IMR-90 (cell line): ENCODE measurements around the gene SFTPB. TPM values are rescaled to one million over a fixed set of nuclear protein-coding genes. Genes with fewer than 3 reads are reported as not detected.

Experiments
- ATAC-seq: fragments of 200-7000 bp; cut with Tn5 transposase; 2 replicates; pipeline ENCODE4 v1.9.1; 2020; ENCODE audit warnings: low read depth, mild to moderate bottlenecking, moderate library complexity
- BruUV-seq: library from RNA; stranded (reverse); fragments of 400-500 nt; replicated peaks from 2 replicates; lab custom pipeline; 2021; lab: Mats Ljungman, UMichigan
- CTCF ChIA-PET: fragments of 300-600 bp; formaldehyde crosslinking; extraction: SDS; loops from one replicate; lab custom pipeline; 2021; ENCODE audit warnings: antibody characterized with exemption; lab: Yijun Ruan, JAX
- POLR2A ChIA-PET: fragments of 300-600 bp; sonication (Branson Sonifier 250); formaldehyde crosslinking; loops from one replicate; lab custom pipeline; 2022; ENCODE audit warnings: antibody characterized with exemption; ENCODE audit not compliant: unreplicated experiment; lab: Charles Lee
- DNase-seq: peaks from one replicate; pipeline ENCODE4 v3.0.0; 2013
- H2AFZ ChIP-seq: replicated peaks from 2 replicates; pipeline ENCODE3; 2013; ENCODE audit warnings: low read length, mild to moderate bottlenecking; ENCODE audit not compliant: poor library complexity
- H2AK5ac ChIP-seq: 2 replicates; pipeline ENCODE4 v1.6.1; 2013; ENCODE audit warnings: low read depth, low read length, inconsistent platforms
- H2AK9ac ChIP-seq: replicated peaks from 2 replicates; pipeline ENCODE3; 2013; ENCODE audit warnings: mild to moderate bottlenecking, low read depth, low read length, moderate library complexity; ENCODE audit not compliant: poor library complexity
- H2BK120ac ChIP-seq: 2 replicates; pipeline ENCODE4 v1.6.1; 2013; ENCODE audit warnings: low read depth, low read length, inconsistent platforms
- H2BK15ac ChIP-seq: 3 replicates; pipeline ENCODE4 v1.6.1; 2013; ENCODE audit warnings: low read depth, low read length, inconsistent platforms
- H2BK20ac ChIP-seq: 2 replicates; pipeline ENCODE4 v1.6.1; 2013; ENCODE audit warnings: low read depth, mild to moderate bottlenecking, inconsistent platforms, low read length, moderate library complexity
- H2BK5ac ChIP-seq: 2 replicates; pipeline ENCODE4 v1.6.1; 2013; ENCODE audit warnings: mild to moderate bottlenecking, low read depth, low read length, inconsistent platforms; ENCODE audit not compliant: poor library complexity, severe bottlenecking
- H3K14ac ChIP-seq: replicated peaks from 2 replicates; pipeline ENCODE4 v1.6.1; 2013; ENCODE audit warnings: low read depth, low read length, inconsistent platforms
- H3K18ac ChIP-seq: 2 replicates; pipeline ENCODE4 v1.6.1; 2013; ENCODE audit warnings: low read depth, low read length, control low read depth
- H3K23ac ChIP-seq: 2 replicates; pipeline ENCODE4 v1.6.1; 2013; ENCODE audit warnings: low read depth, low read length, inconsistent platforms
- H3K27ac ChIP-seq: 2 replicates; pipeline ENCODE4 v1.5.1; 2013; ENCODE audit warnings: mild to moderate bottlenecking, control low read depth, low read length; ENCODE audit not compliant: insufficient read depth
- H3K27me3 ChIP-seq: 2 replicates; pipeline ENCODE4 v1.6.1; 2013; ENCODE audit warnings: low read length; ENCODE audit not compliant: control insufficient read depth, insufficient read depth
- H3K36me3 ChIP-seq: 2 replicates; pipeline ENCODE4 v1.6.1; 2013; ENCODE audit warnings: low read length, mixed read lengths; ENCODE audit not compliant: control insufficient read depth, insufficient read depth
- H3K4ac ChIP-seq: 2 replicates; pipeline ENCODE4 v1.6.1; 2013; ENCODE audit warnings: low read depth, low read length, inconsistent platforms
- H3K4me1 ChIP-seq: 2 replicates; pipeline ENCODE4 v1.6.1; 2013; ENCODE audit warnings: low read length, mixed read lengths; ENCODE audit not compliant: control insufficient read depth, insufficient read depth
- H3K4me2 ChIP-seq: 2 replicates; pipeline ENCODE4 v1.6.1; 2013; ENCODE audit warnings: low read depth, mild to moderate bottlenecking, control low read depth, low read length, moderate library complexity
- H3K4me3 ChIP-seq: 2 replicates; pipeline ENCODE4 v1.5.1; 2013; ENCODE audit warnings: low read depth, mild to moderate bottlenecking, control low read depth, low read length, moderate library complexity; ENCODE audit not compliant: insufficient read depth
- H3K56ac ChIP-seq: 2 replicates; pipeline ENCODE4 v1.6.1; 2013; ENCODE audit warnings: low read length, inconsistent platforms; ENCODE audit not compliant: insufficient read depth; ENCODE audit errors: extremely low read depth
- H3K79me1 ChIP-seq, 2 experiments: 2 replicates each; pipeline ENCODE4 v1.6.1; 2013; ENCODE audit warnings: low read length in 2 of 2, inconsistent platforms in 1 of 2, low read depth in 1 of 2
- H3K9ac ChIP-seq: 2 replicates; pipeline ENCODE4 v1.6.1; 2013; ENCODE audit warnings: low read depth, low read length, control low read depth
- H3K9me1 ChIP-seq: 2 replicates; pipeline ENCODE4 v1.6.1; 2013; ENCODE audit warnings: low read length, inconsistent platforms; ENCODE audit not compliant: insufficient read depth
- H3K9me3 ChIP-seq: 2 replicates; pipeline ENCODE4 v1.6.1; 2013; ENCODE audit warnings: low read length; ENCODE audit not compliant: control insufficient read depth, insufficient read depth
- H4K20me1 ChIP-seq: 2 replicates; pipeline ENCODE4 v1.6.1; 2013; ENCODE audit warnings: low read length, inconsistent platforms; ENCODE audit not compliant: insufficient read depth
- H4K5ac ChIP-seq: 2 replicates; pipeline ENCODE4 v1.6.1; 2013; ENCODE audit warnings: mild to moderate bottlenecking, low read depth, low read length, control low read depth
- H4K8ac ChIP-seq, 2 experiments: 2 replicates each; pipeline ENCODE4 v1.6.1; 2013; ENCODE audit warnings: low read depth in 2 of 2, low read length in 2 of 2, control low read depth in 1 of 2, inconsistent platforms in 1 of 2
- H4K91ac ChIP-seq: 2 replicates; pipeline ENCODE4 v1.6.1; 2013; ENCODE audit warnings: low read depth, low read length, inconsistent platforms; ENCODE audit not compliant: insufficient read depth
- BHLHE40 ChIP-seq: fragments of 150-350 bp; IDR thresholded peaks from 2 replicates; pipeline ENCODE4 v1.6.1; 2016; ENCODE audit warnings: mild to moderate bottlenecking, low read depth, low read length
- CEBPB ChIP-seq: IDR thresholded peaks from 2 replicates; pipeline ENCODE4 v1.6.1; 2012; ENCODE audit warnings: low read depth, low read length, improper control_type of control experiment
- CHD1 ChIP-seq: IDR thresholded peaks from 2 replicates; pipeline ENCODE4 v1.6.1; 2012; ENCODE audit warnings: low read depth, low read length, improper control_type of control experiment
- ELK1 ChIP-seq: fragments of 150-350 bp; IDR thresholded peaks from 2 replicates; pipeline ENCODE4 v1.6.1; 2016; ENCODE audit warnings: low read depth, mild to moderate bottlenecking, low read length, moderate library complexity, borderline replicate concordance
- POLR2A ChIP-seq: IDR thresholded peaks from 2 replicates; pipeline ENCODE4 v1.6.1; 2012; ENCODE audit warnings: mild to moderate bottlenecking, low read depth, low read length
- RAD21 ChIP-seq: IDR thresholded peaks from 2 replicates; pipeline ENCODE4 v1.6.1; 2012; ENCODE audit warnings: low read length, improper control_type of control experiment
- RCOR1 ChIP-seq: IDR thresholded peaks from 2 replicates; pipeline ENCODE4 v1.6.1; 2012; ENCODE audit warnings: mild to moderate bottlenecking, low read length, improper control_type of control experiment; ENCODE audit not compliant: insufficient replicate concordance
- RFX5 ChIP-seq: IDR thresholded peaks from 2 replicates; pipeline ENCODE4 v1.8.0; 2012; ENCODE audit warnings: low read depth, mild to moderate bottlenecking, low read length, moderate library complexity
- WGBS, 2 experiments: methylation state at CpG; one replicate each; pipeline versions ENCODE4 v1.1.5 to v1.1.7; 2013; ENCODE audit warnings: missing lambda C conversion rate in 2 of 2; ENCODE audit not compliant: insufficient read length in 1 of 2; ENCODE audit errors: extremely low coverage in 2 of 2; 5-methylcytosine and 5-hydroxymethylcytosine counted together
- dilution Hi-C: fragments of 300-500 bp; cut with HindIII; formaldehyde crosslinking; loops from one replicate; pipeline ENCODE4 v1.14.3; 2018; ENCODE audit warnings: low sequenced_read_pairs; ENCODE audit not compliant: unreplicated experiment
- in situ Hi-C: fragments of 300-500 bp; cut with MboI; formaldehyde crosslinking; loops from 3 replicates; pipeline ENCODE4 v1.14.3; 2019; ENCODE audit warnings: low sequenced_read_pairs, inconsistent platforms, mixed read lengths
- intact Hi-C: fragments of 100-400 bp; cut with micrococcal nuclease; formaldehyde crosslinking; loops from 2 replicates; pipeline ENCODE4 v1.10.0; 2022
- polyA plus RNA-seq, 3 experiments: library from polyadenylated mRNA; depleted of rRNA; stranded (reverse); fragments of >200 nt; gene quantifications; 2 replicates each; pipeline ENCODE4 v1.2.3, GENCODE V29; 2012; ENCODE audit warnings: low replicate concordance in 1 of 3
- total RNA-seq: library from RNA; depleted of rRNA; stranded (reverse); fragments of >200 nt; gene quantifications from 2 replicates; pipeline ENCODE4 v1.2.3, GENCODE V29; 2012
- TF ChIP-seq, protein P1 (sequence below): fragments of 150-350 bp; IDR thresholded peaks from 2 replicates; pipeline ENCODE4 v1.6.1; 2017; ENCODE audit warnings: mild to moderate bottlenecking, antibody characterized with exemption, low read length, low read depth
- TF ChIP-seq, protein P2 (sequence below): conservative IDR thresholded peaks from 2 replicates; pipeline ENCODE4 v1.5.1; 2012; ENCODE audit warnings: mild to moderate bottlenecking, low read depth, low read length, improper control_type of control experiment

Gene SFTPB
- total and polyA plus RNA-seq, 2 of the 4 experiments (the other 2 are of a cell fraction): not detected

DNA sequence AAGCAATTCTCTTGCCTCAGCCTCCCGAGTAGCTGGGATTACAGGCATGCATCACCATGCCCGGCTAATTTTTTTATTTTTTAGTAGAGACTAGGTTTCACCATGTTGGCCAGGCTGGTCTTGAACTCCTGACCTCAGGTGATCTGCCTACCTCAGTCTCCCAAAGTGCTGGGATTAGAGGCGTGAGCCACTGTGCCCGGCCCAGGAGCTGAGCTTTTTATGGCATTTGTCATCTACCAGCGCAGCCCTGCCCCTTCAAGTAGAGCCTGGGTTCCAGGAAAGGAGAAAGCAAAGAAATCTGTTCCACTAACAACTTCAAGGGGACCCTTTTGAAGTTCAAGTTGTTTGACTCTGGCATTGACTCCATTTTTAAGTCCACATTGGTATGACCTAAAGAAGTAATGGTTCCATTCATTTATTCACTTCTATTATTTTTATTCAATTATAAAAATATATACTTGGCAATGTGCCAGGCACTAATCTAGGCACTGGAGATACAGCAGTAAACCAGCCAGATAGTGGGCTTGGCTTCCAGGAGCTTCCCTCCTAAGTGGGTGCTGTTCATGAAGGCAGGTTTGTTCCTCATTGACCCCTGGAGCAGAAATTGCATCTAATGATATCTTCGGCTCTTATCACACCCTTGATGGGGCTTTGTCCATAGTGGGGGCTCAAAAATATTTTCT is 8.0 kb upstream of the SFTPB start:
- no peaks in the 10 kb centered on the region for H3K9me3 ChIP-seq
- 0 out of 2 replicates have a peak, but pooled peaks cover 1% of the 10 kb centered on the region for H3K4me1 ChIP-seq
- TF ChIP-seq BHLHE40: no peak
- TF ChIP-seq POLR2A: no peak
- TF ChIP-seq, protein P1, sequence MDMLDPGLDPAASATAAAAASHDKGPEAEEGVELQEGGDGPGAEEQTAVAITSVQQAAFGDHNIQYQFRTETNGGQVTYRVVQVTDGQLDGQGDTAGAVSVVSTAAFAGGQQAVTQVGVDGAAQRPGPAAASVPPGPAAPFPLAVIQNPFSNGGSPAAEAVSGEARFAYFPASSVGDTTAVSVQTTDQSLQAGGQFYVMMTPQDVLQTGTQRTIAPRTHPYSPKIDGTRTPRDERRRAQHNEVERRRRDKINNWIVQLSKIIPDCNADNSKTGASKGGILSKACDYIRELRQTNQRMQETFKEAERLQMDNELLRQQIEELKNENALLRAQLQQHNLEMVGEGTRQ: no peak
- no peak for TF ChIP-seq RAD21
- TF ChIP-seq, protein P2, sequence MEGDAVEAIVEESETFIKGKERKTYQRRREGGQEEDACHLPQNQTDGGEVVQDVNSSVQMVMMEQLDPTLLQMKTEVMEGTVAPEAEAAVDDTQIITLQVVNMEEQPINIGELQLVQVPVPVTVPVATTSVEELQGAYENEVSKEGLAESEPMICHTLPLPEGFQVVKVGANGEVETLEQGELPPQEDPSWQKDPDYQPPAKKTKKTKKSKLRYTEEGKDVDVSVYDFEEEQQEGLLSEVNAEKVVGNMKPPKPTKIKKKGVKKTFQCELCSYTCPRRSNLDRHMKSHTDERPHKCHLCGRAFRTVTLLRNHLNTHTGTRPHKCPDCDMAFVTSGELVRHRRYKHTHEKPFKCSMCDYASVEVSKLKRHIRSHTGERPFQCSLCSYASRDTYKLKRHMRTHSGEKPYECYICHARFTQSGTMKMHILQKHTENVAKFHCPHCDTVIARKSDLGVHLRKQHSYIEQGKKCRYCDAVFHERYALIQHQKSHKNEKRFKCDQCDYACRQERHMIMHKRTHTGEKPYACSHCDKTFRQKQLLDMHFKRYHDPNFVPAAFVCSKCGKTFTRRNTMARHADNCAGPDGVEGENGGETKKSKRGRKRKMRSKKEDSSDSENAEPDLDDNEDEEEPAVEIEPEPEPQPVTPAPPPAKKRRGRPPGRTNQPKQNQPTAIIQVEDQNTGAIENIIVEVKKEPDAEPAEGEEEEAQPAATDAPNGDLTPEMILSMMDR: no peak
- no peak for TF ChIP-seq RCOR1
- TF ChIP-seq RFX5: no peak
- TF ChIP-seq CEBPB: no peak
- no peak for TF ChIP-seq CHD1
- no peak for TF ChIP-seq ELK1
- H3K9ac ChIP-seq: no peak overlapping the region
- no peak overlapping the region for H2BK120ac ChIP-seq
- no peak overlapping the region for H2AK9ac ChIP-seq
- ChIA-PET CTCF (no interaction called here), POLR2A (no interaction called here)
- no TSS peak for BruUV-seq
- no peak overlapping the region for H3K14ac ChIP-seq
- H2BK5ac ChIP-seq: no peak overlapping the region
- H3K56ac ChIP-seq: no peak overlapping the region
- DNase-seq: no peak
- no peaks in the 10 kb centered on the region for H4K20me1 ChIP-seq
- no CpG with 5 or more reads among the region's 6 CpGs for WGBS, 2 experiments
- H3K4me3 ChIP-seq: no peak overlapping the region
- no peaks in the 10 kb centered on the region for H3K36me3 ChIP-seq
- intact Hi-C loops (no loop called here), in situ Hi-C loops (no loop called here), dilution Hi-C loops (no loop called here)
- no peak overlapping the region for H4K5ac ChIP-seq
- no peak overlapping the region for H4K8ac ChIP-seq
- H2AK5ac ChIP-seq: no peak overlapping the region
- H3K23ac ChIP-seq: no peak overlapping the region
- H3K4me2 ChIP-seq: no peak overlapping the region
- no peak for ATAC-seq
- no peak overlapping the region for H3K18ac ChIP-seq
- H2AFZ ChIP-seq: no peak overlapping the region
- H2BK15ac ChIP-seq: no peak overlapping the region
- no peaks in the 10 kb centered on the region; the same call in 1 of the 2 replicates for H3K9me1 ChIP-seq
- H3K27me3 ChIP-seq: peaks cover 5% of the 10 kb centered on the region
- H3K79me1 ChIP-seq: no peaks in the 10 kb centered on the region
- H2BK20ac ChIP-seq: no peak overlapping the region
- H4K91ac ChIP-seq: no peak overlapping the region
- H3K4ac ChIP-seq: no peak overlapping the region
- no peak overlapping the region for H3K27ac ChIP-seq
